GM19239 (cell line): ENCODE data around the gene MARVELD1.

Experiments
- DNase-seq: peaks from one replicate; pipeline ENCODE4 v3.0.0; 2011; ENCODE audit warnings: low spot score; ENCODE audit not compliant: insufficient read length
- FAIRE-seq: peaks from 2 replicates; lab custom pipeline; 2011; peaks lifted over from hg19 to GRCh38; lab: Jason Lieb, UNC

The MARVELD1 gene

DNA sequence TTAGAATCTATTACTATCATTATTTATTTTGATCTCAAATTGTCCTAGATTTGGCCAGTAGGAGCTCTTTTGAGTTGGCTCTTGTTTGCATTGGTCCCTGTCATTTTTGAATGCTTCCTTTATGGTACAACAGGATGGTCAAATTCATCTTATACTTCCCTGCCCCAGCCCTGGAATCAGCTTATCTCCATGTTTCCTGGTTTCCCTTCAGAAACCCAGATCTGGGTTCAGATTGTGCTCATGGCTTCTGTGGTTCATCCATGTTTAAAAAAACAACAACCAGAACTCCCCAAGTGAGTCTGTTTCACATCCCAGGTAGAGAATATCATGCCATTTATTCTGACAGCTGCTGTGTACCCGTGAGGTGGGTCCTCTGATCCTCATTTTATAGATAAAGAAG lies 34.0 kb downstream of the MARVELD1 start:
- FAIRE-seq, result no peak
- DNase-seq, result no peak

DNA sequence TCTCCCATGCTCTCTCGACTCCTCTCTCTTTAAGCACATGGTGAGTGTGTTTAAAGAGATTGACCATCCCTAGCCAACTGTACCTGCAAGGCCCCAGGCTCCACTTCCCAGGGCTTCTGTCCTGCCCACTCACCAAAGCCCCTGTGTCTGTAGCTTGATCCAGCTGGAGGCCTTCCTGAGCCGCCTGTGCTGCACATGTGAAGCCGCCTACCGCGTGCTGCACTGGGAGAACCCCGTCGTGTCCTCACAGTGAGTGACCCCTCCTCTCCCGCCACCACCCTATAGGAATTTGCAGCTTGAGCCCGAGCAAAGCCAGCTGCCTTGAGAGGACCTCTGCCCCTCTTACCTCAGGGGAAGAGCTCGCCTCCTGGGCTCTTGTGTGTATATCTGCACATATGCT lies 34.6 kb downstream of the MARVELD1 start:
- no peak for FAIRE-seq
- no peak for DNase-seq

DNA sequence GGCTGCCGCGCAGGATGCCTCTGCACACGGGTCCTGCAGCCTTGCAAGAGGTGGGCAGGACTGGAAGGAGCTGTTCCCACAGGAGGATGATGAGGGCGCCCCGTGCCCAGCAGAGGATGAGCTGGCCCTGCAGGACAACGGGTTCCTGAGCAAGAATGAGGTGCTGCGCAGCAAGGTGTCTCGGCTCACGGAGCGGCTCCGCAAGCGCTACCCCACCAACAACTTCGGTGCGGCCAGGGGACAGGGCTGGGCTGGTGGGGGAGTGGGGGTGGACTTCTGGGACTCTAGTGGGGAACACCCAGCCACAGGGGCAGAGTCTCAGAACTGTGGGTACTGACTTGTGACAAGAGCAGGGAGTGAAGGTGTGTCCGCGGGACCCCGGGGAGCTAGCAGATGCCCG lies 39.4 kb downstream of the MARVELD1 start:
- DNase-seq (no peak), FAIRE-seq (no peak)

DNA sequence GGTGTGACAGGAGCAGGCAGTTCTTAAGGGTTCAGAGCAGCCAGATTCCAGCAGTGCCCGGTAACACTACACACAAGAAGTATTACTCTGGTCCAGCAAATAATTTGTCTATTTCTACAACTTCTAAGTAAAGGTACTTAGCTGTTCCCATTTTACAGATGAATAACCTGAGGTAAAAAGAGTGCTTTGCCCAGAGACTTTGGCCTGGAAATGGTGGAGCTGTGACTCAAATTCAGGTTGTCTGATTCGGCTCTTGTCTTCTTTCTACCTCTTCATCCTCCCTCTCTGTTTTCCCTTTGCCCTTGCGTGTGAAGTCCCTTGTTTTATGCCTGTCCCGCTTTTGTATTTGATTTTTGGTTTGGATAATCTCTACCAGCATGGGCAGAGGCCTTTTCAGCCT lies 41.2 kb downstream of the MARVELD1 start:
- no peak for DNase-seq
- no peak for FAIRE-seq

DNA sequence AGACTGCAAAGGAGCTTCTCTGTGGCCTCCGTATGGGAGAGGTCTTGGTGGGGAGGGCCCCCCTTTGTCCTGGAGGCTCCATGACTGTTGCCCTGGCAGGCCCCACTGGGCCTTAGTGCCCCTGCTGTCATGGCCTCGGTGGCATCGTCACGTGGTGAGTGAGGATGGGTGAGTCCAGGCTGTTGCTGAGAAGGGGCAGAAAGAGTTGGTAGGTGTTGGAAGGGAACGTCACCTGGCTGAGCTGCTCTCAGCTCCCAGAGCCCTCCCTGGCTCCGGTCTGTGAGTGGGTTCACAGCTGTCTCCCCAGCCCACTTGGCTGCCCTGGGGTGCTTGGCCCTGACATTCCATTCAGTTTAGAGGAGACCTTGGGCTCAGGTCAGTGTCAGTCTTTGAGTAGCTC lies 42.2 kb downstream of the MARVELD1 start:
- DNase-seq (no peak), FAIRE-seq (no peak)

DNA sequence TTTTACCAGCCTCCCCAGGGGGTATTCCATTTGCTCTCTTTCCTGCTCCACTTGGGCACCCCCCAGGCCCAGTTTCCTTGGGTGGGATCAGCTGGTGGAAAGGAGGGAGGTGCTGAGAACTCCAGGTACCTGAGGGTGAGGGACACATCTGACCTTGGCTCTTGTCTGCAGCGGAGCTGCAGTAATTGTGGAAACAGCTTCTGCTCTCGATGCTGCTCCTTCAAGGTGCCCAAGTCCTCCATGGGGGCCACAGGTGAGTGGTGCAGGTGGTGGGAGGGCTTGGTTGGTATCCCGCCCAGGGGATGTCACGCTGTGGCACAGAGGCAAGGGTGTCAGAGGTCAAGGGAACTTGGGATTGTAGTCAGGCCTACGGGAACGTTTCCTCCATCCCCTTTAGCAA lies 43.9 kb downstream of the MARVELD1 start:
- DNase-seq (no peak), FAIRE-seq (no peak)

DNA sequence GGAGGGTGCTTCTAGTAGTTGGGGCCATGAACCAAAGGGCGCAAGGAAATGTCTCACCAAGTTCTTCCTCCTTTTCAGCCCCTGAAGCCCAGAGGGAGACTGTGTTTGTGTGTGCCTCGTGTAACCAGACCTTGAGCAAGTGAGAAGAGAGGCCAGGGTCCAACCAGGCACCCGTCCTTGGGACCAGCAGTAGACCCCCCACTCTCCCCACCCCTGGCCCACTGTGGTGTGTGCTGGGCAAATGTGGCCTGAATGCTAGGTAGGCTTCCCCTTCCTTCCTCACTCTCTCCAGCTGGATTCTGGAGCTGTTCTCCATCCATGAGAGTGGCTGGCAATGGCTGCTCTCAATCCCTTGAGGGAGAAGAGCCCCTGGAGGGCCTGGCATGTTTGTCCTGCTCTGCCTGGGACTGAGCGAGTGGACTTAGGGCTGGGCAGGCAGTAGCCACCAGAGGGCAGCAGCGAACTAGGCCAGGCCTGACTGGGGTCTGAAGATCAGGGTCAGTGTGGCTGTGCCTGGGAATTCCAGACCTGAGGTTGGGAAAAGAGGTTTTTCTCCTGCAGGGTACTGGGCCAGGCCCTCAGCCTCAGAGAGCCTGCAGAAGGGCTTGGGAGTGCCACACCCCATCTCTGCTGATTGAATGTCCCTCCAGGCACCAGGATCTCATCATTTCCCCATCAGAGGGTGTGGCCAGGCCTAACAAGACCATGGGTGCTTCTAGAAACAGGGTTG lies 45.8 kb downstream of the MARVELD1 start:
- peak; percentile 66 for FAIRE-seq
- peak; percentile 71 for DNase-seq

DNA sequence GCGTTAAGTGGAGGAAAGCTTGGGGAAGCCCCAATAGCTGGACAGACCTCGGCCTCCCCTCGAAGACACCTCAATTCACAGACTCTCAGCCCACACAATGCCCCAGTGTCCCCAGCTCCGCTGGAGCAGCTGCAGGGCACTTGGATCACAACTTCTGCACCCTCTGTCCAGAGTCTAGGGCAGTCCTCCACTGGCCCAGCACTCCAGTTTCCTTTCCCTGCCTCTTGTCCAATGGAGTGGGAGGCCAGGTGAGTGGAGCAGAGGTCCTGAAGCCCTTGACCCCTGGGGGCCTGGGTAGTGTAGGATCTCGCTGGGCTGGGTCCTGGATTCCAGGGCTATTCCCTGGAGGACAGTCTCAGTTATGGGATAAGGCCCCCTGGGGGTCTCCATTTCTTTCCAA lies 46.4 kb downstream of the MARVELD1 start:
- no peak for FAIRE-seq
- DNase-seq, result no peak

DNA sequence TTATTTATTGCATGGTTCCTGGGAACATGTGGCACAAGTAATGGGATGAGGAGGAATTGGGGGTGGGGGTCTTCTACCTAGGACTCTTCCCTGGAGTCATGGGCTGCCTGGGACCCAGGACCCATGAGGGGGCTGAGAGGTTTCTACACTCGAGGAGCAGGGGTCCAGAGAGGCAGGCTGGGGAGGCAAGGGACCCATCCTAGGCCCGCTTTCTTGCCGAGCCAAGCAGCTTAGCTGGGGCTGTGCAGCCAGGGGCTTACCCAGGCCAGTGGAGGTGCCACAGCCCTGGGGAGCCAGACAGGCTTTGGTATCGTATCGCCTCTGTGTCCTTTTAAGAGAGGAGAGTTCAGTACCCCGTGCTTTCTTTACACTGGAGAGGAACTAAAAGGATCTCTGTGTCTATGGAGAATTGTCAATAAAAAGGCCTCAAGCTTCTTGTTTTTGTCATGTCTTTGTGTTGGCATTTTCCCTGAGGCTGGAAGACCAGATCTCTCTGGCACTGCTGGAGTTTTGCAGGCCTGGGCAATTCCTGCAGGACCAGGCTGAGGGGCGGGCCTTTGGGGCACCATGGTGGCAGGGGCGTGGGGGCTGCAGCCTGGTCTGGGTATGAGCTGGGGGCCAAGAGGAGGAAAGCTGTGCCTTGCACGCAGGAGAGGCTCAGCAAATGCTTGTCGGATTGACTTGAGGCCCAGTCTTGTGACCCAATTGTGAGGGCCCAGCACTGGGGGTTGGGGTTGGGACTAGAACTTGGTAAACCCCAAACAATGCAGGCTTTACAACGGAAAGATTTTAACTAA lies 47.1 kb downstream of the MARVELD1 start:
- DNase-seq, result no peak
- no peak for FAIRE-seq

DNA sequence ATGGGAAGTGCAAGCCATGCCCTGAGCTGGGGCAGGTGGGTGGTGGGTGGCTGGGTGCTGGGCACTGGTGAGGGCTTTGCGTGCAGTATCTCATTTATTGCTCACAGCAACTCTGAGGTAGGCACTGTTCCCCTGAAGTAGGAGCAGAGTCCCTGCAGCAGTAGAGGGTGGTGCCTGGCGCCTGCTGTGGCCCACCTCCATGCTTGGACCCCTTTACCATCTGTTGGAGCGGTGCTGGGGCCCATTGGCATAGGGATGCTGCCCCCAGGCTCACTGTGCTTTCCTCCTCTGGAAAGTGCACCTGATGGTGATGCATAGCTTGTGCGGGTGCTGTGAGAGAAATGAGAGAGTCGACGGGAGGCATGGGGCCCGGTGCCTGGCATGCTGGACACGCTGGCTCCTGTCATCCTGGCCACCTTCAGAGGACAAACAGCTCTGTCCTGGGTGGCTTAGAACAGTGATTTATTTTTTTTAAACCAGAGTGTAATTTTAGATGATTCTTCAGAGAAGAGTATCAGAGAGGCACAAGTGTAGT lies 47.9 kb downstream of the MARVELD1 start:
- FAIRE-seq (no peak), DNase-seq (no peak)

DNA sequence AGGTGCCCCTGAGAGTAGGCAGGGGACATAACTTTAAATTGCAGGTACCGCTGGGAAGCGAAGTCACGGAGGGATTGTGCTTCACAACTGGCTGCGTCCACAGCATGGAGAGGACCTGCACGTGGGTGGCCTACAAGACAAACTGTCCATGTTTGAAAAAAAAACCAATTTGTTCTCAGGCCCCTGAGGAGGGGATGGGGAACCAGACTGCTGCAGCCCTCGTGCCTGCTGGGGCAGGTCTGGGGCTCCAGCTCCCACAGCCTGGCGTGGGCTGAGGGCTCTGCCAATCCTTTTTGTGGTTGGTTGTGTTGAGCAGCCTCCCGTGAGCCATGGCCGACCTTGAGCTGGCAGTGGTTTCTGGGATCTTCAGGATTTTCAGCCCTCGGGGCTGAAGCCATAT lies 48.5 kb downstream of the MARVELD1 start:
- DNase-seq (no peak), FAIRE-seq (no peak)

DNA sequence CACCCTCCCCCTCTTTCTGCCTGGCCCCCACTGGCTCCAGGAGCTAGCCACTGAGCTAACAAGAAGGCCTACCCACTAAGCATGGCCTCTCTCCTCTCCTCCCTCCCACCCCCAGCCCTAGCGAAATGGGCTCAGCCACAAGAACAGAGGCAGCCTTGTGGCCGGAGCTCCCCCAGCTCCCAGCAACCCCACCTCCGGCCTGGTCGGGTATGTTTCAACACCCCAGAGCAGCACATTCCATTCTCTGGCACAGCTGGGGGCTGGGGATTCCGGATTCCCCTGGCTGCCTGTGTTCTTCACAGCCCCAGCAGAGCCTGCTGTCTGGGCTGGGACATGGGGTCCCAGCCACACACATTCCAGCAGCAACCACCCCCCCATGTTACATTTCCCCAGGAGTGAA lies 49.3 kb downstream of the MARVELD1 start:
- DNase-seq, result no peak
- no peak for FAIRE-seq

DNA sequence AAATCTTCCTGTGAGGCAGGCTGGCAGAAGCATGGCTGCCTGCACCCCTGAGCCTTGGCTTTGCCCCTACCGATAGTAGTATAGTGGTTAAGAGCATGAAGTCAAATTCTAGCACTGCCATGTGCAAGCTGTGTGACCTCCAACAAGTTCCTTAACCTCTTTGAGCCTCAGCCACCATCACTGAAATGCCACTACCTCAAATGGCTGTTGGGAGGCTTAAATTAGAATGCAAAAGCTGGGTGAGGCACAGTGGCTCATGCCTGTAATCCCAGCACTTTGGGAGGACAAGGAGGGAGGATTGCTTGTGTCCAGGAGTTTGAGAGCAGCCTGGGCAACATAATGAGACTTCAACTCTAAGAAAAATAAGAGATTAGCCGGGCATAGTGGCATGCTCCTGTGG lies 49.9 kb downstream of the MARVELD1 start:
- DNase-seq (no peak), FAIRE-seq (no peak)

DNA sequence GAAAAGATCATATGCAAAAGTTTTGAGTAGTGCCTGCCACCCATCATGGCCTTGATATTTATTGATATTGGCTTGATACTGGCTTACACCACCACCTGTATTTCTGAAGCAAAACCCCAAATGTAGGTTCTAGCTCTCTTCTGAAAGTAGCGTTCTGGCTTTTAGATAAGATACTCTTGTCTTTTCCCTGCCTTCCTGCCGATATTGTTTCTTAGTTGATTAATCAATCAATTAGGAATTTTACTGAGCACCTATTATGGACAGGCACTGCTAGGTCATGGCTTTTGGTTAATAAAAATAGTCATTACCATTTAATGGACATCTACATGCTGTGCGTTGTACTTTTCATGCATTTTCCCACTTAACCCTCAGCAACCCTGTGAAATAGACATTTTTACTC lies 50.4 kb downstream of the MARVELD1 start:
- DNase-seq, result no peak
- no peak for FAIRE-seq

DNA sequence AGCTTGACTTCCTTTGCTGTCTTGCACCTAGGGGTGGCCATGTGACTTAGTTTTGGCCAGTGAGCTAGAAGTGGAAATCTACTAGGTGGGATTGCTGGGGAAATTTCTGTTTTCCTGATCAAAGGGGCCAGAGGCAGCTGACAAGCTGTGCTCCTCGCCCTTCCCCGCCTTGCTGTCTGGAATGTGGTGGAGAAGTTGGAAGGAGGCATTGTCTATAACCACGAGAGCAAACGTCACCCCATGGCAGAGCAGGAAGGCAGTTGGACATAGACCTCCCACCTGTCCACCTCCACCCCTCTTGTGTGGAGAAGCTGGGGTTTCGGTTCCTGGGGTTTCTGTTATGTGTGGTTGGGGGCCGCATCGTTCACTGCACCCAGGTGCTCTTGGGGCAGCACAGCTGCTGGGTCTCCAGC lies 51.0 kb downstream of the MARVELD1 start:
- DNase-seq, result no peak
- FAIRE-seq, result peak; percentile 48

DNA sequence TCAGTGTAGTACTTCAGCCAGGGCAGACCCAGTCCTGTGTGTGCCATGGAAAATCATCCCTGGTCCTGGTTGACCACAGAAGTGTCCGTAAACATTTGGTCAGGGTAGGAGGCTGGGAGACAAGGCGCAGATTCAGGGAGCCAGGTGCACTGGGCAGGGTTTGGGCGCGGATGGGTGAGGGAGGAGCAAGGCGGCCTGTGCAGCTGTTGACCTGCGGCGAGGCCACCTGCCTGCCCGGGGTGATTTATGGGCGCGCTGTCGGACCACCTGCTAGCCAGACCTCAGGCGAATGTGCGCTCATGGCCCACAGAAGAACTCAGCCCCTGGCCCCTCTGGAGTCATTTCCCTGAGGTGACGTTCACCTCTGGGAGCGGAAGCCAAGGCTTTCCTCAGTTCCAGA lies 51.7 kb downstream of the MARVELD1 start:
- FAIRE-seq, result no peak
- no peak for DNase-seq

DNA sequence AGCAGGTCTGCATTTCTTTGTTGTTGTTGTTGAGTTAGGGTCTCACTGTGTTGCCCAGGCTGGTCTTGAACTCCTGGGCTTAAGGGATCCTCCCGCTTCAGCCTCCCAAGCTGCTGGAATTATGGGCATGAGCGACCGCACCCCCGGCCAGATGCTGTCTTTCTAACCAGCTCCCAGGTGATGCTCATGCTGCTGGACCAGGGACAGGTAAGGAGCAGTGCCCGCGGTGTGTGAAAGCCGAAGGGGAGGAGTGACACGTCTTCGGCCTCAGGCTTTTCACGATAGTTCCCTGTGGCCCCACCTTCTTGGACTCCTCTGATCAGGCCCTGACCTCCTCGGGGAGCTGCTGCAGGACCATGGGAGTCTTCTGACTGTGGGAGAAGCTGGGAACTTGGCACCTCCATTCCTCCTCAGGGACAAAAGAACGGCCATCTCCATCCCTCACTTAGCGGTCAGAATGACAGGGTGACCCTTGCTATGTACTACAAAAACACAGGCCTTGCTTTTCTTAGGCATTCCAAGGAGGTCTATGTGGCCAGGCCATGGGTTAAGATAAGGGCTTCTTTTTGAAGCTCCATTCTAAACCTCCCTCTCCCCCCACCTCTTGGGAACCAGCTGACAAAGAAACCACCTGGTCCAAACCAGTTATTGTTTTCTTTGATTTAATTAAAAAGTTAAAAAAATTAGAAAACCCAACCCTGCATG lies 52.7 kb downstream of the MARVELD1 start:
- no peak for FAIRE-seq
- DNase-seq, result no peak

DNA sequence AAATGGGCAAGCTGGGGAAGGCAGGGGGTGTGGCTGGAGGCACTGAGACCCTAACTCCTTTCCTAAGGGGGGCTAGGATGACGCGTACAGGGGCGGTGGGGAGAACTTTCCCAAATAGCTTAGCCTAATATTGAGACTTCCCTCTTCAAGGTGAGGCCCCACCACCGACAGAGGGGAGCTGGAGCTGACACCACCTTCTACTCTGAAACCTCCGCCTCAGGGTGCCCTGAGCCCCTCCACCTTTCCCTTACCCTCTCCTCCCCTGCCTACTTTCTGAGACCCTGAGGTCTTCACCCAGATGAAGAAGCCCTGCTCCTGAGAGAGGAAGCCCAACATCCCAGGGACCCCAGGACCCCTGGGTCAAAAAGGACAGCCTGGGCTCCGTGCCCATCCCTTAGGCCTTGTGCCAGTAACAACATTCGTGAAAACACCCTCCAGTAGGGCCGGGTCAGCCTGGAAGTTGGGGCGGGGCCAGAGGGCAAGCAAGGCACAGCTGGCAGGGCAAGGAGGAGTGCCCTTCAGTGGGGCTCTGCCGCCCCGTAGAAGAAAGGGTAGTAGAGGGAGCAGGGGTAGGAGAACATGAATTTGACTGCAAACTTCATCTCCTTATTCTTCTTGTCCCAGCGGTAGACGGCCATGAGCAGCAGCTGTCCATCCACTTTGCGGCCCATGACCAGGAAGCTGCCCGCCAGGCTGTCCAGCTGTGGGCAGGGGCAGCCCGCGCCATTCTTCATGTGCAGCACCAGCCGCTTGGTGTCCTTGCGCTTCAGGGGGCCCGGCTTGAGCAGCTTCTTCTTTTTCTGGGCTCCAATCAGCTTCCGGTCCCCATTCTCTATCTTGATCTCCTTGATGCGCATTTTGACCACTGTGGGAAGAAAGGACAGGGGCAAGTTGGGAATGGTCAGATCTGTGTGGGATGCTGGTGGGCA lies 53.7 kb downstream of the MARVELD1 start:
- DNase-seq (no peak), FAIRE-seq (no peak)
